GM23338 (cell line): ENCODE results near the gene SYVN1. TPM values are rescaled to one million over a fixed set of nuclear protein-coding genes. Genes with fewer than 3 reads are reported as not detected.

Experiments
- ATAC-seq: fragments of 200-7000 bp; cut with Tn5 transposase; 3 replicates; pipeline ENCODE4 v1.9.1; 2020
- DNase-seq: peaks from one replicate; pipeline ENCODE4 v3.0.0-alpha.2; 2015; ENCODE audit warnings: low spot score
- H2AFZ ChIP-seq: fragments of 200-600 bp; sonication (generic); 2 replicates; pipeline ENCODE4 v1.8.0; 2016; ENCODE audit warnings: antibody characterized with exemption, mild to moderate bottlenecking, moderate library complexity
- H3F3A ChIP-seq: fragments of 200-600 bp; sonication (generic); replicated peaks from 2 replicates; pipeline ENCODE4 v1.8.0; 2017; ENCODE audit warnings: antibody characterized with exemption, mixed run types, low read depth
- H3K27ac ChIP-seq: fragments of 200-600 bp; sonication (generic); 2 replicates; pipeline ENCODE4 v1.6.1; 2016; ENCODE audit warnings: low read depth
- H3K27me3 ChIP-seq: fragments of 200-600 bp; sonication (generic); 2 replicates; pipeline ENCODE4 v1.8.0; 2016; ENCODE audit warnings: mild to moderate bottlenecking, mixed run types, moderate library complexity; ENCODE audit not compliant: insufficient read depth
- H3K36me3 ChIP-seq: fragments of 200-600 bp; sonication (generic); 2 replicates; pipeline ENCODE4 v1.8.0; 2016; ENCODE audit warnings: mild to moderate bottlenecking; ENCODE audit not compliant: insufficient read depth
- H3K4me1 ChIP-seq: fragments of 200-600 bp; sonication (generic); 2 replicates; pipeline ENCODE4 v1.8.0; 2016; ENCODE audit warnings: mild to moderate bottlenecking, moderate library complexity; ENCODE audit not compliant: insufficient read depth
- H3K4me2 ChIP-seq: fragments of 200-600 bp; sonication (generic); 2 replicates; pipeline ENCODE4 v1.7.1; 2017; ENCODE audit warnings: mixed run types
- H3K4me3 ChIP-seq: fragments of 200-600 bp; sonication (generic); 2 replicates; pipeline ENCODE4 v1.6.1; 2016; ENCODE audit warnings: mixed run types
- H3K79me2 ChIP-seq: fragments of 200-600 bp; sonication (generic); replicated peaks from 2 replicates; pipeline ENCODE4 v1.8.0; 2017; ENCODE audit warnings: mild to moderate bottlenecking; ENCODE audit not compliant: insufficient read depth
- H3K9me2 ChIP-seq: fragments of 200-600 bp; sonication (generic); 2 replicates; pipeline ENCODE4 v1.8.0; 2017; ENCODE audit not compliant: insufficient read depth
- H4K20me1 ChIP-seq: fragments of 200-600 bp; sonication (generic); replicated peaks from 2 replicates; pipeline ENCODE4 v1.8.0; 2017; ENCODE audit warnings: mild to moderate bottlenecking; ENCODE audit not compliant: insufficient read depth
- H3K27ac Mint-ChIP-seq: 2 replicates; pipeline ENCODE4 v1.8.0; 2020; ENCODE audit warnings: inconsistent platforms, mild to moderate bottlenecking, moderate library complexity, mixed read lengths
- H3K27me3 Mint-ChIP-seq: 3 replicates; pipeline ENCODE4 v1.8.0; 2022; ENCODE audit warnings: low read depth, mild to moderate bottlenecking, moderate library complexity, mixed read lengths, inconsistent platforms; ENCODE audit not compliant: insufficient read depth, poor library complexity
- H3K36me3 Mint-ChIP-seq: 3 replicates; pipeline ENCODE4 v1.8.0; 2021; ENCODE audit warnings: low read depth, mild to moderate bottlenecking, inconsistent platforms, moderate library complexity, mixed read lengths
- H3K4me1 Mint-ChIP-seq: 3 replicates; pipeline ENCODE4 v1.8.0; 2020; ENCODE audit warnings: mild to moderate bottlenecking, inconsistent platforms, mixed read lengths
- H3K4me3 Mint-ChIP-seq: 3 replicates; pipeline ENCODE4 v1.8.0; 2021; ENCODE audit warnings: moderate library complexity, mild to moderate bottlenecking, inconsistent platforms, mixed read lengths
- H3K9me3 Mint-ChIP-seq: 3 replicates; pipeline ENCODE4 v1.8.0; 2020; ENCODE audit warnings: moderate library complexity, mild to moderate bottlenecking, inconsistent platforms, mixed read lengths
- CREB1 ChIP-seq: fragments of 250-450 bp; sonication (Bioruptor Pico); IDR thresholded peaks from 2 replicates; pipeline ENCODE4 v1.5.0; 2020; ENCODE audit warnings: low read depth, mild to moderate bottlenecking, moderate library complexity
- EZH2 ChIP-seq: fragments of 200-600 bp; sonication (generic); IDR thresholded peaks from one replicate; pipeline ENCODE4 v1.8.0; 2017; ENCODE audit warnings: antibody characterized with exemption, mild to moderate bottlenecking, low read depth; ENCODE audit not compliant: unreplicated experiment
- EZH2phosphoT487 ChIP-seq: fragments of 200-600 bp; sonication (generic); IDR thresholded peaks from one replicate; pipeline ENCODE4 v1.8.1; 2018; ENCODE audit warnings: antibody characterized with exemption; ENCODE audit not compliant: unreplicated experiment
- JUNB ChIP-seq: IDR thresholded peaks from one replicate; pipeline ENCODE4 v1.6.1; 2016; ENCODE audit warnings: antibody characterized with exemption; ENCODE audit not compliant: unreplicated experiment
- NANOG ChIP-seq: IDR thresholded peaks from 2 replicates; pipeline ENCODE4 v1.6.1; 2016; ENCODE audit warnings: antibody characterized with exemption, borderline replicate concordance
- POLR2AphosphoS5 ChIP-seq: IDR thresholded peaks from 2 replicates; pipeline ENCODE4 v1.6.1; 2016; ENCODE audit warnings: antibody characterized with exemption, low read depth
- STAT1 ChIP-seq: IDR thresholded peaks from one replicate; pipeline ENCODE4 v1.6.1; 2016; ENCODE audit warnings: antibody characterized with exemption; ENCODE audit not compliant: unreplicated experiment
- ZNF114 ChIP-seq: fragments of 250-450 bp; sonication (Bioruptor Pico); IDR thresholded peaks from 2 replicates; pipeline ENCODE4 v1.5.0; 2020; ENCODE audit warnings: mild to moderate bottlenecking, moderate library complexity
- ZNF331 ChIP-seq: fragments of 250-450 bp; sonication (Bioruptor Pico); IDR thresholded peaks from 2 replicates; pipeline ENCODE4 v1.5.0; 2020; ENCODE audit warnings: low read depth, mild to moderate bottlenecking, moderate library complexity
- polyA plus RNA-seq: library from polyadenylated mRNA; unstranded; fragments of >200 nt; fragmentation: Nextera tagmentation; extraction: Ambion mirVana; gene quantifications from 2 replicates; pipeline ENCODE4 v1.2.1, GENCODE V29; 2016
- total RNA-seq: library from RNA; depleted of rRNA; stranded (reverse); fragments of >200 nt; shearing (Covaris generic); gene quantifications from 2 replicates; pipeline ENCODE4 v1.2.3, GENCODE V29; 2014
- TF ChIP-seq, protein P1 (sequence below): IDR thresholded peaks from 2 replicates; pipeline ENCODE4 v1.6.1; 2016; ENCODE audit warnings: antibody characterized with exemption
- TF ChIP-seq, protein P2 (sequence below), 2 experiments: fragments of 200-600 bp in 1 of 2; sonication (generic) in 1 of 2; conservative IDR thresholded peaks; 2 replicates each; pipeline versions ENCODE4 v1.5.1 to v1.6.1; 2016 to 2017; ENCODE audit warnings: antibody characterized with exemption in 2 of 2, low read depth in 2 of 2, mild to moderate bottlenecking in 2 of 2, moderate library complexity in 1 of 2

SYVN1 gene
- total and polyA plus RNA-seq, 2 experiments from 2014 or later, result 13.8 to 28.7 TPM

DNA sequence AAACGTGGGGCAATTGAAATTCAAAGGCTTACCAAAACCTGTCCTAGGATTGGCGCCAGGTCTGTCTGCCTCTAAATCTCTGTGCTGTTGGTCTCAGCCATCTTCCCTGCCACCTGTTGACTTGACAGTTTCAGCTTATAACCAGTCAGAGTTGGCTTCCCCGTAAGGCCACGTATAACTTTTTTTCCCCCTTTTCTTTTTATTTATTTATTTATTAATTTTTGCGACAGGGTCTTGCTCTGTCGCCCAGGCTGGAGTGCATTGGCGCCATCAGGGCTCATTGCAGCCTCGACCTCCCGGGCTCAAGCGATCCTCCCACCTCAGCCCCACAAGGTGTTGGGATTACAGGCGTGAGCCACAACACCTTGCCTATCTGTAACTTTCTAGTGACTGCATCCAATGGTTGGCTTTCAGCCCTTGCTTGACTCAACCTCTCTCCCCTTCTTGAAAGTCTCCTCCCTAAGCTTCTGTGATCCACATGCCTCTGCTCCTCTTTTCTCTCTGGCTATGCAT, 1.4 kb upstream of the SYVN1 start:
- Mint-ChIP-seq H3K9me3 (no peaks in the 10 kb centered on the region), H3K4me3 (peak overlapping the region; percentile 97), H3K4me1 (peaks cover 19% of the 10 kb centered on the region), H3K27me3 (peaks cover 19% of the 10 kb centered on the region), H3K27ac (peak overlapping the region; percentile 100), H3K36me3 (peaks cover 11% of the 10 kb centered on the region)
- Histone ChIP-seq H3K4me3 (peak overlapping the region; percentile 67), H3K36me3 (no peaks in the 10 kb centered on the region), H4K20me1 (no peaks in the 10 kb centered on the region), H3K9me2 (no peaks in the 10 kb centered on the region), H3K79me2 (peaks cover 19% of the 10 kb centered on the region), H2AFZ (no peak overlapping the region), H3F3A (peaks cover 5% of the 10 kb centered on the region; the same call in 1 of the 2 replicates), H3K27ac (peak overlapping the region; percentile 61), H3K4me2 (peak overlapping the region; percentile 77), H3K4me1 (peaks cover 20% of the 10 kb centered on the region; the same call in 1 of the 2 replicates), H3K27me3 (no peaks in the 10 kb centered on the region)
- TF ChIP-seq EZH2phosphoT487, result no peak
- no peak for TF ChIP-seq ZNF331
- TF ChIP-seq, protein P1, sequence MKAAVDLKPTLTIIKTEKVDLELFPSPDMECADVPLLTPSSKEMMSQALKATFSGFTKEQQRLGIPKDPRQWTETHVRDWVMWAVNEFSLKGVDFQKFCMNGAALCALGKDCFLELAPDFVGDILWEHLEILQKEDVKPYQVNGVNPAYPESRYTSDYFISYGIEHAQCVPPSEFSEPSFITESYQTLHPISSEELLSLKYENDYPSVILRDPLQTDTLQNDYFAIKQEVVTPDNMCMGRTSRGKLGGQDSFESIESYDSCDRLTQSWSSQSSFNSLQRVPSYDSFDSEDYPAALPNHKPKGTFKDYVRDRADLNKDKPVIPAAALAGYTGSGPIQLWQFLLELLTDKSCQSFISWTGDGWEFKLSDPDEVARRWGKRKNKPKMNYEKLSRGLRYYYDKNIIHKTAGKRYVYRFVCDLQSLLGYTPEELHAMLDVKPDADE, result no peak
- TF ChIP-seq POLR2AphosphoS5, result no peak
- no peak for TF ChIP-seq JUNB
- TF ChIP-seq EZH2, result no peak
- no peak for TF ChIP-seq CREB1
- TF ChIP-seq, protein P2, sequence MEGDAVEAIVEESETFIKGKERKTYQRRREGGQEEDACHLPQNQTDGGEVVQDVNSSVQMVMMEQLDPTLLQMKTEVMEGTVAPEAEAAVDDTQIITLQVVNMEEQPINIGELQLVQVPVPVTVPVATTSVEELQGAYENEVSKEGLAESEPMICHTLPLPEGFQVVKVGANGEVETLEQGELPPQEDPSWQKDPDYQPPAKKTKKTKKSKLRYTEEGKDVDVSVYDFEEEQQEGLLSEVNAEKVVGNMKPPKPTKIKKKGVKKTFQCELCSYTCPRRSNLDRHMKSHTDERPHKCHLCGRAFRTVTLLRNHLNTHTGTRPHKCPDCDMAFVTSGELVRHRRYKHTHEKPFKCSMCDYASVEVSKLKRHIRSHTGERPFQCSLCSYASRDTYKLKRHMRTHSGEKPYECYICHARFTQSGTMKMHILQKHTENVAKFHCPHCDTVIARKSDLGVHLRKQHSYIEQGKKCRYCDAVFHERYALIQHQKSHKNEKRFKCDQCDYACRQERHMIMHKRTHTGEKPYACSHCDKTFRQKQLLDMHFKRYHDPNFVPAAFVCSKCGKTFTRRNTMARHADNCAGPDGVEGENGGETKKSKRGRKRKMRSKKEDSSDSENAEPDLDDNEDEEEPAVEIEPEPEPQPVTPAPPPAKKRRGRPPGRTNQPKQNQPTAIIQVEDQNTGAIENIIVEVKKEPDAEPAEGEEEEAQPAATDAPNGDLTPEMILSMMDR (conservative IDR thresholded peaks at IDR 0.05; ENCODE audit: low read depth in 2 of 2), result no peak
- DNase-seq (no peak), ATAC-seq (no peak)

DNA sequence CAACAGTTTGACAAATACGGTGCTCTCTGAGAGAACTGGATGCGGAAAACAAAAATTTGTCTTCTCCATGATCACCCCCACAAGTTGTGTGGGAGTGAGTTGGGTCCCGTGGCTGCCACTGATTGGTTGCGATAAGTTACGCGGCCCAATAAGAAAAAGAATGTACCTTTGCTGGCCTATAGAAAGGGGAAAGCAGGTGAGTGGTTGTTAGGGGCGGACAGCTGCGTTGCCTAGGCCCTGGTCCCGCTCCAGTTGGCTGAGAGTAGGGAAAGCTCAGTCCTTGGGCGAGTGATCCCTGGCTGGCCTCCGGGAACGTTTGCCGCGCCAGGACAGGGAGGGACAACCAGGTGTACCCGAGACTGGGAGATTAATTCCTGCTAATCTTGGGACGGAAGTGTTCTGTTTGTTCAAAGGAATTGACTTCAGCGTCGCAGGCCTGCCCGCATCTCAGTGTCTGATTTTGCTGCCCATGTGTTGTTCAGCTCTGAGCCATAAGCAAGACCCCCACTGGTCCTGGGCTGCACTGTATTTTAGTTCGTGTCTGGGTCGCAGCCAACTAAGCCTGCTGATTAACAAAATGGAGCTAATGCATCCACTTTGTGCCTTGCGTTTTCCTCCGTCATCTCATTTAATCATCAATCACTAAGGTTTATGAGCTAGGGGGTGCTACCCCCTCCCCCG, 773 bp upstream of the SYVN1 start:
- Histone ChIP-seq H3K4me2 (peak overlapping the region; percentile 99), H2AFZ (0 out of 2 replicates have a peak overlapping the region, but pooled peaks have one; percentile 1), H3K27me3 (no peaks in the 10 kb centered on the region), H3K9me2 (no peaks in the 10 kb centered on the region), H3K4me1 (peaks cover 20% of the 10 kb centered on the region; the same call in 1 of the 2 replicates), H3K4me3 (peak overlapping the region; percentile 67), H3K36me3 (no peaks in the 10 kb centered on the region), H3F3A (peaks cover 5% of the 10 kb centered on the region; the same call in 1 of the 2 replicates), H3K79me2 (peaks cover 19% of the 10 kb centered on the region), H4K20me1 (no peaks in the 10 kb centered on the region), H3K27ac (peak overlapping the region; percentile 80)
- peak overlapping the region; percentile 97 for H3K4me3 Mint-ChIP-seq
- peak; percentile 93 for ATAC-seq
- H3K36me3 Mint-ChIP-seq, result peaks cover 11% of the 10 kb centered on the region
- H3K4me1 Mint-ChIP-seq, result peaks cover 19% of the 10 kb centered on the region
- peak; percentile 98 for DNase-seq
- H3K9me3 Mint-ChIP-seq, result no peaks in the 10 kb centered on the region
- peak overlapping the region; percentile 100 for H3K27ac Mint-ChIP-seq
- H3K27me3 Mint-ChIP-seq, result peaks cover 19% of the 10 kb centered on the region
- no peak for TF ChIP-seq NANOG
- no peak for TF ChIP-seq ZNF114 (CRISPR knock-in tag)
- no peak for TF ChIP-seq EZH2phosphoT487
- no peak for TF ChIP-seq EZH2
- TF ChIP-seq ZNF331, result no peak
- TF ChIP-seq, protein P1, result no peak
- TF ChIP-seq POLR2AphosphoS5, result peak; percentile 98
- no peak for TF ChIP-seq STAT1
